GM23338 (cell line): Measurements from ENCODE around the gene THBS2. TPM values are rescaled to one million over a fixed set of nuclear protein-coding genes. Genes with fewer than 3 reads are reported as not detected.

Experiments used
- ATAC-seq: fragments of 200-7000 bp; cut with Tn5 transposase; 3 replicates; pipeline ENCODE4 v1.9.1; 2020
- DNase-seq: peaks from one replicate; pipeline ENCODE4 v3.0.0-alpha.2; 2015; ENCODE audit warnings: low spot score
- H2AFZ ChIP-seq: fragments of 200-600 bp; sonication (generic); 2 replicates; pipeline ENCODE4 v1.8.0; 2016; ENCODE audit warnings: antibody characterized with exemption, mild to moderate bottlenecking, moderate library complexity
- H3F3A ChIP-seq: fragments of 200-600 bp; sonication (generic); replicated peaks from 2 replicates; pipeline ENCODE4 v1.8.0; 2017; ENCODE audit warnings: antibody characterized with exemption, mixed run types, low read depth
- H3K27ac ChIP-seq: fragments of 200-600 bp; sonication (generic); 2 replicates; pipeline ENCODE4 v1.6.1; 2016; ENCODE audit warnings: low read depth
- H3K27me3 ChIP-seq: fragments of 200-600 bp; sonication (generic); 2 replicates; pipeline ENCODE4 v1.8.0; 2016; ENCODE audit warnings: mild to moderate bottlenecking, mixed run types, moderate library complexity; ENCODE audit not compliant: insufficient read depth
- H3K36me3 ChIP-seq: fragments of 200-600 bp; sonication (generic); 2 replicates; pipeline ENCODE4 v1.8.0; 2016; ENCODE audit warnings: mild to moderate bottlenecking; ENCODE audit not compliant: insufficient read depth
- H3K4me1 ChIP-seq: fragments of 200-600 bp; sonication (generic); 2 replicates; pipeline ENCODE4 v1.8.0; 2016; ENCODE audit warnings: mild to moderate bottlenecking, moderate library complexity; ENCODE audit not compliant: insufficient read depth
- H3K4me2 ChIP-seq: fragments of 200-600 bp; sonication (generic); 2 replicates; pipeline ENCODE4 v1.7.1; 2017; ENCODE audit warnings: mixed run types
- H3K4me3 ChIP-seq: fragments of 200-600 bp; sonication (generic); 2 replicates; pipeline ENCODE4 v1.6.1; 2016; ENCODE audit warnings: mixed run types
- H3K79me2 ChIP-seq: fragments of 200-600 bp; sonication (generic); replicated peaks from 2 replicates; pipeline ENCODE4 v1.8.0; 2017; ENCODE audit warnings: mild to moderate bottlenecking; ENCODE audit not compliant: insufficient read depth
- H3K9me2 ChIP-seq: fragments of 200-600 bp; sonication (generic); 2 replicates; pipeline ENCODE4 v1.8.0; 2017; ENCODE audit not compliant: insufficient read depth
- H4K20me1 ChIP-seq: fragments of 200-600 bp; sonication (generic); replicated peaks from 2 replicates; pipeline ENCODE4 v1.8.0; 2017; ENCODE audit warnings: mild to moderate bottlenecking; ENCODE audit not compliant: insufficient read depth
- H3K27ac Mint-ChIP-seq: 2 replicates; pipeline ENCODE4 v1.8.0; 2020; ENCODE audit warnings: inconsistent platforms, mild to moderate bottlenecking, moderate library complexity, mixed read lengths
- H3K27me3 Mint-ChIP-seq: 3 replicates; pipeline ENCODE4 v1.8.0; 2022; ENCODE audit warnings: low read depth, mild to moderate bottlenecking, moderate library complexity, mixed read lengths, inconsistent platforms; ENCODE audit not compliant: insufficient read depth, poor library complexity
- H3K36me3 Mint-ChIP-seq: 3 replicates; pipeline ENCODE4 v1.8.0; 2021; ENCODE audit warnings: low read depth, mild to moderate bottlenecking, inconsistent platforms, moderate library complexity, mixed read lengths
- H3K4me1 Mint-ChIP-seq: 3 replicates; pipeline ENCODE4 v1.8.0; 2020; ENCODE audit warnings: mild to moderate bottlenecking, inconsistent platforms, mixed read lengths
- H3K4me3 Mint-ChIP-seq: 3 replicates; pipeline ENCODE4 v1.8.0; 2021; ENCODE audit warnings: moderate library complexity, mild to moderate bottlenecking, inconsistent platforms, mixed read lengths
- H3K9me3 Mint-ChIP-seq: 3 replicates; pipeline ENCODE4 v1.8.0; 2020; ENCODE audit warnings: moderate library complexity, mild to moderate bottlenecking, inconsistent platforms, mixed read lengths
- CREB1 ChIP-seq: fragments of 250-450 bp; sonication (Bioruptor Pico); IDR thresholded peaks from 2 replicates; pipeline ENCODE4 v1.5.0; 2020; ENCODE audit warnings: low read depth, mild to moderate bottlenecking, moderate library complexity
- EZH2 ChIP-seq: fragments of 200-600 bp; sonication (generic); IDR thresholded peaks from one replicate; pipeline ENCODE4 v1.8.0; 2017; ENCODE audit warnings: antibody characterized with exemption, mild to moderate bottlenecking, low read depth; ENCODE audit not compliant: unreplicated experiment
- EZH2phosphoT487 ChIP-seq: fragments of 200-600 bp; sonication (generic); IDR thresholded peaks from one replicate; pipeline ENCODE4 v1.8.1; 2018; ENCODE audit warnings: antibody characterized with exemption; ENCODE audit not compliant: unreplicated experiment
- JUNB ChIP-seq: IDR thresholded peaks from one replicate; pipeline ENCODE4 v1.6.1; 2016; ENCODE audit warnings: antibody characterized with exemption; ENCODE audit not compliant: unreplicated experiment
- NANOG ChIP-seq: IDR thresholded peaks from 2 replicates; pipeline ENCODE4 v1.6.1; 2016; ENCODE audit warnings: antibody characterized with exemption, borderline replicate concordance
- POLR2AphosphoS5 ChIP-seq: IDR thresholded peaks from 2 replicates; pipeline ENCODE4 v1.6.1; 2016; ENCODE audit warnings: antibody characterized with exemption, low read depth
- STAT1 ChIP-seq: IDR thresholded peaks from one replicate; pipeline ENCODE4 v1.6.1; 2016; ENCODE audit warnings: antibody characterized with exemption; ENCODE audit not compliant: unreplicated experiment
- ZNF114 ChIP-seq: fragments of 250-450 bp; sonication (Bioruptor Pico); IDR thresholded peaks from 2 replicates; pipeline ENCODE4 v1.5.0; 2020; ENCODE audit warnings: mild to moderate bottlenecking, moderate library complexity
- ZNF331 ChIP-seq: fragments of 250-450 bp; sonication (Bioruptor Pico); IDR thresholded peaks from 2 replicates; pipeline ENCODE4 v1.5.0; 2020; ENCODE audit warnings: low read depth, mild to moderate bottlenecking, moderate library complexity
- polyA plus RNA-seq: library from polyadenylated mRNA; unstranded; fragments of >200 nt; fragmentation: Nextera tagmentation; extraction: Ambion mirVana; gene quantifications from 2 replicates; pipeline ENCODE4 v1.2.1, GENCODE V29; 2016
- total RNA-seq: library from RNA; depleted of rRNA; stranded (reverse); fragments of >200 nt; shearing (Covaris generic); gene quantifications from 2 replicates; pipeline ENCODE4 v1.2.3, GENCODE V29; 2014
- TF ChIP-seq, protein P1 (sequence below), 2 experiments: fragments of 200-600 bp in 1 of 2; sonication (generic) in 1 of 2; conservative IDR thresholded peaks; 2 replicates each; pipeline versions ENCODE4 v1.5.1 to v1.6.1; 2016 to 2017; ENCODE audit warnings: antibody characterized with exemption in 2 of 2, low read depth in 2 of 2, mild to moderate bottlenecking in 2 of 2, moderate library complexity in 1 of 2
- TF ChIP-seq, protein P2 (sequence below): fragments of 250-450 bp; sonication (Bioruptor Pico); IDR thresholded peaks from 2 replicates; pipeline ENCODE4 v1.5.0; 2020; ENCODE audit warnings: mild to moderate bottlenecking, moderate library complexity
- TF ChIP-seq, protein P3 (sequence below): IDR thresholded peaks from 2 replicates; pipeline ENCODE4 v1.6.1; 2016; ENCODE audit warnings: antibody characterized with exemption
- TF ChIP-seq, protein P4 (sequence below): IDR thresholded peaks from one replicate; pipeline ENCODE4 v1.6.1; 2018; ENCODE audit warnings: antibody characterized with exemption; ENCODE audit not compliant: unreplicated experiment

The THBS2 gene
- total and polyA plus RNA-seq, 2 experiments from 2014 or later = 7.9 to 44.7 TPM

DNA sequence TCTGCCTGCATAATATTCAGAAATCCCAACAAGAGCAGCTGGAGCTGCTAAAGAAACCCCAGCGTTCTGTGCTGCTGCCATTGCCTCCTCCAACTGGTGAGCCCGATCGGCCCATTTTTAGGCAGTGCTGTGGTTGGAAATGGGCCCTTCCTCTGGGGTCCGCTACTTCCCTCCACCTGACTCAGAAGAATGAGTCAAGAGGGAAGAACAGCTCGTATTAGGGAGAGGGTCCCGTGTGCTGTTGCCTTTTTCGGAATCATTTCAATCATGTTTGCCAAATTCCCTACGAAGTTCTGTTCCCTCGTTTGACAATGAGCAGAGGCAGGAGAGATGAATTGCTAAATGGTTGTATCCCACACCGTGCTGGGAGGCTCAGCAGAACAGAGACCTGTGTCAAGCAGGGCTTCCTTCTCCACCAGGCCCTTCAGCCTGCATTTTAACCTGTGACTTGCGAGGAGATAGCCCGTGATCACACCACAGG, 38.4 kb downstream of the THBS2 start:
- no peak for DNase-seq
- no peaks in the 10 kb centered on the region for H3K9me3 Mint-ChIP-seq
- no peak overlapping the region for H3K27ac Mint-ChIP-seq
- Histone ChIP-seq H2AFZ (no peak overlapping the region), H3K27ac (no peak overlapping the region), H3K79me2 (no peaks in the 10 kb centered on the region), H3K4me2 (no peak overlapping the region), H3K27me3 (no peaks in the 10 kb centered on the region), H4K20me1 (no peaks in the 10 kb centered on the region), H3F3A (no peaks in the 10 kb centered on the region), H3K36me3 (no peaks in the 10 kb centered on the region), H3K9me2 (no peaks in the 10 kb centered on the region), H3K4me1 (no peaks in the 10 kb centered on the region), H3K4me3 (no peak overlapping the region)
- H3K4me3 Mint-ChIP-seq = no peak overlapping the region
- peaks cover 12% of the 10 kb centered on the region; the same call in 2 of the 3 replicates for H3K4me1 Mint-ChIP-seq
- ATAC-seq = no peak
- H3K27me3 Mint-ChIP-seq = peaks cover 8% of the 10 kb centered on the region
- no peak for TF ChIP-seq EZH2phosphoT487
- TF ChIP-seq JUNB = no peak
- TF ChIP-seq ZNF114 = no peak
- no peak for TF ChIP-seq STAT1
- TF ChIP-seq, protein P1, sequence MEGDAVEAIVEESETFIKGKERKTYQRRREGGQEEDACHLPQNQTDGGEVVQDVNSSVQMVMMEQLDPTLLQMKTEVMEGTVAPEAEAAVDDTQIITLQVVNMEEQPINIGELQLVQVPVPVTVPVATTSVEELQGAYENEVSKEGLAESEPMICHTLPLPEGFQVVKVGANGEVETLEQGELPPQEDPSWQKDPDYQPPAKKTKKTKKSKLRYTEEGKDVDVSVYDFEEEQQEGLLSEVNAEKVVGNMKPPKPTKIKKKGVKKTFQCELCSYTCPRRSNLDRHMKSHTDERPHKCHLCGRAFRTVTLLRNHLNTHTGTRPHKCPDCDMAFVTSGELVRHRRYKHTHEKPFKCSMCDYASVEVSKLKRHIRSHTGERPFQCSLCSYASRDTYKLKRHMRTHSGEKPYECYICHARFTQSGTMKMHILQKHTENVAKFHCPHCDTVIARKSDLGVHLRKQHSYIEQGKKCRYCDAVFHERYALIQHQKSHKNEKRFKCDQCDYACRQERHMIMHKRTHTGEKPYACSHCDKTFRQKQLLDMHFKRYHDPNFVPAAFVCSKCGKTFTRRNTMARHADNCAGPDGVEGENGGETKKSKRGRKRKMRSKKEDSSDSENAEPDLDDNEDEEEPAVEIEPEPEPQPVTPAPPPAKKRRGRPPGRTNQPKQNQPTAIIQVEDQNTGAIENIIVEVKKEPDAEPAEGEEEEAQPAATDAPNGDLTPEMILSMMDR (conservative IDR thresholded peaks at IDR 0.05; ENCODE audit: low read depth in 2 of 2) = no peak
- no peak for TF ChIP-seq POLR2AphosphoS5
- TF ChIP-seq, protein P2, sequence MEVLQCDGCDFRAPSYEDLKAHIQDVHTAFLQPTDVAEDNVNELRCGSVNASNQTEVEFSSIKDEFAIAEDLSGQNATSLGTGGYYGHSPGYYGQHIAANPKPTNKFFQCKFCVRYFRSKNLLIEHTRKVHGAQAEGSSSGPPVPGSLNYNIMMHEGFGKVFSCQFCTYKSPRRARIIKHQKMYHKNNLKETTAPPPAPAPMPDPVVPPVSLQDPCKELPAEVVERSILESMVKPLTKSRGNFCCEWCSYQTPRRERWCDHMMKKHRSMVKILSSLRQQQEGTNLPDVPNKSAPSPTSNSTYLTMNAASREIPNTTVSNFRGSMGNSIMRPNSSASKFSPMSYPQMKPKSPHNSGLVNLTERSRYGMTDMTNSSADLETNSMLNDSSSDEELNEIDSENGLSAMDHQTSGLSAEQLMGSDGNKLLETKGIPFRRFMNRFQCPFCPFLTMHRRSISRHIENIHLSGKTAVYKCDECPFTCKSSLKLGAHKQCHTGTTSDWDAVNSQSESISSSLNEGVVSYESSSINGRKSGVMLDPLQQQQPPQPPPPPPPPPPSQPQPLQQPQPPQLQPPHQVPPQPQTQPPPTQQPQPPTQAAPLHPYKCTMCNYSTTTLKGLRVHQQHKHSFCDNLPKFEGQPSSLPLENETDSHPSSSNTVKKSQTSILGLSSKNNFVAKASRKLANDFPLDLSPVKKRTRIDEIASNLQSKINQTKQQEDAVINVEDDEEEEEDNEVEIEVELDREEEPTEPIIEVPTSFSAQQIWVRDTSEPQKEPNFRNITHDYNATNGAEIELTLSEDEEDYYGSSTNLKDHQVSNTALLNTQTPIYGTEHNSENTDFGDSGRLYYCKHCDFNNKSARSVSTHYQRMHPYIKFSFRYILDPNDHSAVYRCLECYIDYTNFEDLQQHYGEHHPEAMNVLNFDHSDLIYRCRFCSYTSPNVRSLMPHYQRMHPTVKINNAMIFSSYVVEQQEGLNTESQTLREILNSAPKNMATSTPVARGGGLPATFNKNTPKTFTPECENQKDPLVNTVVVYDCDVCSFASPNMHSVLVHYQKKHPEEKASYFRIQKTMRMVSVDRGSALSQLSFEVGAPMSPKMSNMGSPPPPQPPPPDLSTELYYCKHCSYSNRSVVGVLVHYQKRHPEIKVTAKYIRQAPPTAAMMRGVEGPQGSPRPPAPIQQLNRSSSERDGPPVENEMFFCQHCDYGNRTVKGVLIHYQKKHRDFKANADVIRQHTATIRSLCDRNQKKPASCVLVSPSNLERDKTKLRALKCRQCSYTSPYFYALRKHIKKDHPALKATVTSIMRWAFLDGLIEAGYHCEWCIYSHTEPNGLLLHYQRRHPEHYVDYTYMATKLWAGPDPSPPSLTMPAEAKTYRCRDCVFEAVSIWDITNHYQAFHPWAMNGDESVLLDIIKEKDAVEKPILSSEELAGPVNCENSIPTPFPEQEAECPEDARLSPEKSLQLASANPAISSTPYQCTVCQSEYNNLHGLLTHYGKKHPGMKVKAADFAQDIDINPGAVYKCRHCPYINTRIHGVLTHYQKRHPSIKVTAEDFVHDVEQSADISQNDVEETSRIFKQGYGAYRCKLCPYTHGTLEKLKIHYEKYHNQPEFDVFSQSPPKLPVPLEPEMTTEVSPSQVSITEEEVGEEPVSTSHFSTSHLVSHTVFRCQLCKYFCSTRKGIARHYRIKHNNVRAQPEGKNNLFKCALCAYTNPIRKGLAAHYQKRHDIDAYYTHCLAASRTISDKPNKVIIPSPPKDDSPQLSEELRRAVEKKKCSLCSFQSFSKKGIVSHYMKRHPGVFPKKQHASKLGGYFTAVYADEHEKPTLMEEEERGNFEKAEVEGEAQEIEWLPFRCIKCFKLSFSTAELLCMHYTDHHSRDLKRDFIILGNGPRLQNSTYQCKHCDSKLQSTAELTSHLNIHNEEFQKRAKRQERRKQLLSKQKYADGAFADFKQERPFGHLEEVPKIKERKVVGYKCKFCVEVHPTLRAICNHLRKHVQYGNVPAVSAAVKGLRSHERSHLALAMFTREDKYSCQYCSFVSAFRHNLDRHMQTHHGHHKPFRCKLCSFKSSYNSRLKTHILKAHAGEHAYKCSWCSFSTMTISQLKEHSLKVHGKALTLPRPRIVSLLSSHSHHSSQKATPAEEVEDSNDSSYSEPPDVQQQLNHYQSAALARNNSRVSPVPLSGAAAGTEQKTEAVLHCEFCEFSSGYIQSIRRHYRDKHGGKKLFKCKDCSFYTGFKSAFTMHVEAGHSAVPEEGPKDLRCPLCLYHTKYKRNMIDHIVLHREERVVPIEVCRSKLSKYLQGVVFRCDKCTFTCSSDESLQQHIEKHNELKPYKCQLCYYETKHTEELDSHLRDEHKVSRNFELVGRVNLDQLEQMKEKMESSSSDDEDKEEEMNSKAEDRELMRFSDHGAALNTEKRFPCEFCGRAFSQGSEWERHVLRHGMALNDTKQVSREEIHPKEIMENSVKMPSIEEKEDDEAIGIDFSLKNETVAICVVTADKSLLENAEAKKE (CRISPR knock-in tag) = no peak
- TF ChIP-seq CREB1 (CRISPR knock-in tag) = no peak
- TF ChIP-seq EZH2 = no peak
- TF ChIP-seq, protein P3, sequence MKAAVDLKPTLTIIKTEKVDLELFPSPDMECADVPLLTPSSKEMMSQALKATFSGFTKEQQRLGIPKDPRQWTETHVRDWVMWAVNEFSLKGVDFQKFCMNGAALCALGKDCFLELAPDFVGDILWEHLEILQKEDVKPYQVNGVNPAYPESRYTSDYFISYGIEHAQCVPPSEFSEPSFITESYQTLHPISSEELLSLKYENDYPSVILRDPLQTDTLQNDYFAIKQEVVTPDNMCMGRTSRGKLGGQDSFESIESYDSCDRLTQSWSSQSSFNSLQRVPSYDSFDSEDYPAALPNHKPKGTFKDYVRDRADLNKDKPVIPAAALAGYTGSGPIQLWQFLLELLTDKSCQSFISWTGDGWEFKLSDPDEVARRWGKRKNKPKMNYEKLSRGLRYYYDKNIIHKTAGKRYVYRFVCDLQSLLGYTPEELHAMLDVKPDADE = no peak
- TF ChIP-seq, protein P4, sequence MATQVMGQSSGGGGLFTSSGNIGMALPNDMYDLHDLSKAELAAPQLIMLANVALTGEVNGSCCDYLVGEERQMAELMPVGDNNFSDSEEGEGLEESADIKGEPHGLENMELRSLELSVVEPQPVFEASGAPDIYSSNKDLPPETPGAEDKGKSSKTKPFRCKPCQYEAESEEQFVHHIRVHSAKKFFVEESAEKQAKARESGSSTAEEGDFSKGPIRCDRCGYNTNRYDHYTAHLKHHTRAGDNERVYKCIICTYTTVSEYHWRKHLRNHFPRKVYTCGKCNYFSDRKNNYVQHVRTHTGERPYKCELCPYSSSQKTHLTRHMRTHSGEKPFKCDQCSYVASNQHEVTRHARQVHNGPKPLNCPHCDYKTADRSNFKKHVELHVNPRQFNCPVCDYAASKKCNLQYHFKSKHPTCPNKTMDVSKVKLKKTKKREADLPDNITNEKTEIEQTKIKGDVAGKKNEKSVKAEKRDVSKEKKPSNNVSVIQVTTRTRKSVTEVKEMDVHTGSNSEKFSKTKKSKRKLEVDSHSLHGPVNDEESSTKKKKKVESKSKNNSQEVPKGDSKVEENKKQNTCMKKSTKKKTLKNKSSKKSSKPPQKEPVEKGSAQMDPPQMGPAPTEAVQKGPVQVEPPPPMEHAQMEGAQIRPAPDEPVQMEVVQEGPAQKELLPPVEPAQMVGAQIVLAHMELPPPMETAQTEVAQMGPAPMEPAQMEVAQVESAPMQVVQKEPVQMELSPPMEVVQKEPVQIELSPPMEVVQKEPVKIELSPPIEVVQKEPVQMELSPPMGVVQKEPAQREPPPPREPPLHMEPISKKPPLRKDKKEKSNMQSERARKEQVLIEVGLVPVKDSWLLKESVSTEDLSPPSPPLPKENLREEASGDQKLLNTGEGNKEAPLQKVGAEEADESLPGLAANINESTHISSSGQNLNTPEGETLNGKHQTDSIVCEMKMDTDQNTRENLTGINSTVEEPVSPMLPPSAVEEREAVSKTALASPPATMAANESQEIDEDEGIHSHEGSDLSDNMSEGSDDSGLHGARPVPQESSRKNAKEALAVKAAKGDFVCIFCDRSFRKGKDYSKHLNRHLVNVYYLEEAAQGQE = no peak
- no peak for TF ChIP-seq ZNF331 (CRISPR knock-in tag)
- TF ChIP-seq NANOG = no peak
- peaks cover 32% of the 10 kb centered on the region for H3K36me3 Mint-ChIP-seq
